HUES6 (cell line): ENCODE measurements around the gene SLC25A22.

Experiments used
- H3K27ac ChIP-seq: 2 replicates; pipeline ENCODE4 v1.7.0; 2013; ENCODE audit warnings: low read depth, mild to moderate bottlenecking, low read length, inconsistent platforms
- H3K27me3 ChIP-seq: 2 replicates; pipeline ENCODE4 v1.6.1; 2013; ENCODE audit warnings: low read length; ENCODE audit not compliant: control insufficient read depth, insufficient read depth
- H3K36me3 ChIP-seq: 2 replicates; pipeline ENCODE4 v1.6.1; 2013; ENCODE audit warnings: low read length; ENCODE audit not compliant: control insufficient read depth, insufficient read depth
- H3K4me1 ChIP-seq: 2 replicates; pipeline ENCODE4 v1.6.1; 2013; ENCODE audit warnings: low read length; ENCODE audit not compliant: control insufficient read depth, insufficient read depth
- H3K4me3 ChIP-seq: 2 replicates; pipeline ENCODE4 v1.5.1; 2013; ENCODE audit warnings: low read depth, low read length
- H3K9ac ChIP-seq: one replicate; pipeline ENCODE4 v1.6.1; 2013; ENCODE audit warnings: mild to moderate bottlenecking, low read length
- H3K9me3 ChIP-seq: 2 replicates; pipeline ENCODE4 v1.6.1; 2013; ENCODE audit warnings: low read depth, low read length; ENCODE audit not compliant: control insufficient read depth, insufficient read depth

SLC25A22 gene

DNA sequence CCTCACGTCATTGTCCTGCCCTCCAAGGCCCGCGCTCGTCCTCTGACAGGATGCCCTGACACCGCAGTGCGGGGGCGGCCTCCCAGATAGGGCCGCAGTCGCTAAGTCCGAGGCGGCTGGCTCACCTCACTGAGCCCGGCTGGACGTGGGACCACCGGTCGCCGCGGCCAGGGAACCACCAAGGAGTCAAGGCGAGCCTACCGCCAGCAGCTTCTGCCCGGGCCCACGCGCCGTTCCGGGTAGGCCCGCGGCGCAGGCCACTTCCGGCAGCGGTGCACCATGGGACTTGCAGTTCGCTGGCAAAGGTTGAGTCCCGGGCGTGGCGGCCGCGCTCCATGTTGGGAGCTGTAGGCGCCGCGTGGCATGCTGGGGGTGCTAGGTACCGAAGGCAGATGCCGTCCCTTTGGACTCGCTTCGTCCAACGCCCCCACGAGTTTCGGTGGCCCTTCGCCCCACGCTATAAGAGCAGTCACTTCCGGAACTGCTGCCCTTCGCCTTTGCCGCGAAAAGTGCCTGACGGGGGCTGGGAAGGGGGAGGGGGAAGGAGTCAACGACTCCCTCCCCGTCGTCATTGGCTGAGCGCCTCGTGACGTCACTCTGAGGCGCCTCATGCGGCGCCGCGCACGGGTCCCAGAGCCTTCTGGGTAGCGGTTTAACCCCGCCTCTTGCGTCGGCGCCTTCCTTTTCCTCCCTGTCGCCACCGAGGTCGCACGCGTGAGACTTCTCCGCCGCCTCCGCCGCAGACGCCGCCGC lies 11.4 kb upstream of the SLC25A22 start, which contains the start of gene RPLP2:
Gene RPLP2, plus strand, starts transcription at position 681 of the 753 bp plus-strand sequence. CDS start 268 bp downstream, outside the sequence.
- peak within 1 kb of the TSS; percentile 99 for H3K27ac ChIP-seq
- H3K4me3 ChIP-seq, result peak within 1 kb of the TSS; percentile 93
- peak within 1 kb of the TSS; percentile 97 for H3K9ac ChIP-seq
- H3K36me3 ChIP-seq, result peaks cover 33% of the 10 kb centered on the region
- peaks cover 14% of the 10 kb centered on the region for H3K4me1 ChIP-seq
- H3K27me3 ChIP-seq, result no peaks in the 10 kb centered on the region
- no peaks in the 10 kb centered on the region for H3K9me3 ChIP-seq

DNA sequence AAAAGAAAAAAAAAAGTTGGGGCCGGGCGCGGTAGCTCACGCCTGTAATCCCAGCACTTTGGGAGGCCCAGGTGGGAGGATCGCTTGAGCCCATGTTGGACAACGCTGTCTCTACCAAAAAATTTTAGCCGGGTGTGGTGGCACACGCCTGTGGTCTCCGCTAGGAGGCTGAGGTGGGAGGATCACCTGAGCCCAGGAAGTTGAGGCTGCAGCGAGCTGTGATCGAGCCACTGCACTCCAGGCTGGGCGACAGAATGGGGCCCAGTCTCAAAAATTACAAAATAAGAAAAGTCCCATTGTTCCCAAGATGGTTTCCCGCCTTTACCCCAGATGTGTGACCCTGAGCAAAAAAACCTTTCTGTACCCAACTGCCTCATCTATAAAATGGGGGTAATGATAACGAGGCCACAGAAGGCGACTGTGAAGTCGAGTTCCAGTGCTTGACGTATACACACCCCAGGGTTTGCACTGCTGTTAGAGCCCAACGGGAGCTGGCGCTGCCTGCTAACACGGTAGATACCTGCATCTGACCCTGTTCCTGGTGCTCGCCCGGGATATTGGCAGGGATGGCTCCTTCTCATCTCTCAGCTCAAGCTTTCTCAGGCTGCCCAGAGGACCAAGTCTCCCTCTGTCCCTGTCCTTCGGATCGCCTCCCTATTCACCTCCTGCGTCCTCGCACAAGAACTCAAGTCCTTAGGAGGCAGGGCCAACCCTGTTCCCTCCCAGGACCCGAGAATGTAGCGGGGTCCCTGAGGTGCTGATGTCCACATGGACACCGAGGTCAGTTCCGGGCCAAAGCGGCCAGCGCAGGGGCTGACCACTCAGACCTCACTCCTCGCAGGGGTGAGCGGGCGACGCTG lies 10.6 kb upstream of the SLC25A22 start:
- peak overlapping the region; percentile 93 for H3K4me3 ChIP-seq

DNA sequence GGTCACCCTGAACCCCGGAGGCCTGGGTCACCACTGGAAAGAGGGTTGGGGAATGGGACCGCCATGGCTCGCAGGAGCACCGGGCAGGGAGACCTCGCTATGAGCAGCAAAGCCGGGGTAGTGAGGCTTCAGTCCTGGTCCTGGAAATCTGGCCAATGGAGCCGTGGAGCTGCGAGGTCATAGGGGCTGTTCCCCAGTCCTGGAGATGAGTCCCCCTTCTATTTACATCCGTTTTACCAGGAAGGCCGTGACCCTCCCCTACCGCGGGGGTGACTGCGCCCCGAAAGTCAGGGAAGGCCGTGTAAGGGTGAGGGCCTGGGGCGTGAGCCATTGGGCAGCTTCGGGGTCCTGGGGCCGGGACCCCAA lies 6.5 kb upstream of the SLC25A22 start:
- H3K9ac ChIP-seq, result peak overlapping the region; percentile 31
- H3K27ac ChIP-seq, result no peak overlapping the region

More for the DNA sequence above, 10.6 kb upstream of the SLC25A22 start:
- no peaks in the 10 kb centered on the region for H3K9me3 ChIP-seq
- peak overlapping the region; percentile 99 for H3K27ac ChIP-seq
- H3K36me3 ChIP-seq, result peaks cover 30% of the 10 kb centered on the region
- peak overlapping the region; percentile 97 for H3K9ac ChIP-seq
- H3K27me3 ChIP-seq, result no peaks in the 10 kb centered on the region
- peaks cover 22% of the 10 kb centered on the region for H3K4me1 ChIP-seq

DNA sequence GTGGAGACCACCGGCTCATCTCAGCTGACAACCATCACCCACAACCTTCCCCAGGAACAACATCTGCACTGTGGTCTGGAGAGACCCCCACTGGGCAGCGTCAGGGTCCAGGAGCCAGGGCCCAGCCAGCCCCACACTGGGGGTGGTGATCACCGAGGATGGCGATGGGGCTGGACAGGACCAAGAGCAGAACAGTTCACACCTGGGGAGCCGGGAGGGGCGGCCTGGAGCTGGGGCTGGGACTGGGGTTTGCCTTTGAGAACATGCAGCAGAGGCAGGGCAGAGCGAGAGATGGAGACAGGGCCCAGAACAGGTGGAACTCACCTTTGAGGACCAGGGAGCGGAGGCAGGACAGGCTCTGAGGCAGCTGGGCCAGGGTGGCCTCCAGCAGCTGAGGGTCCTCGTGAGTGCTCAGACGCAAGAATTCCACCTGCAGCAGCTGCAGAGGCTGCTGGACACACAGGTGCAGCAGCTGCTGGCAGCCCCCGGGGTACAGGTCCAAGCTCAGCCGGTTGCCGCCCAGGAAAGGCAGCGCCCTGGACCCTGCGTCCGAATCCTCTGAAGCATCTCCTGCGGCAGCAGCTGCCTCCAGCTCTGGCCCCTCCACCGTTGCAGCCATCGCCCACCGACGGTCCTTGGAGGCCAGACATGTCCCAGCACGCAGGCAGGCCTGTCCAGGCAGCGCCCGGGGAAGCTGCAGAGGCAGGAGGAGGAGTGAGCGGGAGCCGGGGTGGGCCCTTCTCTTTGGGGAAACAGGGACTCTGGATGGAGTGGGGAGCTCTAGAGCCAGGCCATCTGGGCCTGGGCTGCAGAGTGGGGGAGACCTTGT lies 5.9 kb upstream of the SLC25A22 start:
- no peaks in the 10 kb centered on the region for H3K9me3 ChIP-seq
- no peak overlapping the region for H3K27ac ChIP-seq
- H3K9ac ChIP-seq, result peak overlapping the region; percentile 31
- peaks cover 44% of the 10 kb centered on the region for H3K36me3 ChIP-seq
- peak overlapping the region; percentile 74 for H3K4me3 ChIP-seq
- H3K27me3 ChIP-seq, result no peaks in the 10 kb centered on the region
- H3K4me1 ChIP-seq, result peaks cover 16% of the 10 kb centered on the region

More for the DNA sequence above, 6.5 kb upstream of the SLC25A22 start:
- Histone ChIP-seq H3K27me3 (no peaks in the 10 kb centered on the region), H3K36me3 (peaks cover 38% of the 10 kb centered on the region), H3K4me3 (peak overlapping the region; percentile 74), H3K4me1 (peaks cover 16% of the 10 kb centered on the region), H3K9me3 (no peaks in the 10 kb centered on the region)

DNA sequence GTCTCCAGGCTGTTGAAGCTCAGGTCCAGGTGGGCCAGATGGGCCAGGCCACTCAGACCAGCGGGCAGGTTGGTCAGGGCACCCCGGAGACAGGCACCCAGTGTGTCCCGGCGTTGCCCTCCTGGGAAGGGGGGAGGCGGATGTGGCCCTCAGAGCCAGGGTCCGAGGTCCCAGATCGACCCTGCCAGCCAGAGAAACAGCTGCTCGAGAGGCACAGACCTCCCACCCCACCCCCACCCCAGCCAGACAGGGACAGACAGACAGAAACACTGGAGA lies 5.3 kb upstream of the SLC25A22 start:
- Histone ChIP-seq H3K9ac (no peak overlapping the region), H3K27me3 (no peaks in the 10 kb centered on the region), H3K4me3 (no peak overlapping the region), H3K4me1 (peaks cover 13% of the 10 kb centered on the region), H3K36me3 (peaks cover 46% of the 10 kb centered on the region), H3K9me3 (no peaks in the 10 kb centered on the region), H3K27ac (no peak overlapping the region)

DNA sequence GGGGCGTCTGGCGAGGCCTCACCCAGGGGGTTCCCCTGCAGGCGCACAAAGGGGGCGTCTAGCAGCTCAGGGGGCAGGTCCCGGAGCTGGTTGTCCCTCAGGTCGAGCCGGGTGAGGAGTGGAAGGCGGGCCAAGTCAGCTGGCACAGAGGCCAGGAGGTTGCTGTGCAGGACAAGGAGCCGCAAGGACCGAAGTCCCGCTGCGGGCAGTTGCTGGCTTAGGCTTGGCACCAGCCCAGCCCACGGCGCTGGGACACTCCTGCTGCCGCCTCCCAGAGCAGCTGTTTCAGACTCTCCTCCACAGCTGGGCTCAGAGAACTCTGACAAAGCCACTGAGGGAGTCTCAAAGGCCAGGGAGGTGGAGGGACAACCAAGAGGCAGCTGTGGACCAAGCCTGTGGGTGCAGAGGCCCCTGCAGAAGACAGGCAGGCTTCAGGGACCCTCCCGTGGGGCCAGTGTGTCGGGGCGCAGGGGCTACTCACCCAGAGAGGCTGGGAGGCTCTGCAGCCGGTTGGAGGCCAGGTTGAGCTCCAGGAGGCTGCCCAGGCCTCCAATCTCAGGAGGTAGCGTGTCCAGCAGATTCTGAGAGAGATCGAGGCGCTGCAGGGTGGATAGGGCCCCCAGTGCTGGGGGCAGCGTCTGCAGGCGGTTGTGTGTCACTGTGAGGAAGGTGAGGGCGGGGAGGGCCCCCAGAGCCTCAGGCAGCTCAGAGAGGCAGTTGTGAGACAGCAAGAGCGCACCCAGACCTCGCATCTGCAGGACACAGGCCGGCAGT lies 4.8 kb upstream of the SLC25A22 start:
- Histone ChIP-seq H3K4me1 (peaks cover 13% of the 10 kb centered on the region), H3K27me3 (no peaks in the 10 kb centered on the region), H3K9ac (no peak overlapping the region), H3K9me3 (no peaks in the 10 kb centered on the region), H3K36me3 (peaks cover 46% of the 10 kb centered on the region), H3K27ac (no peak overlapping the region), H3K4me3 (no peak overlapping the region)

DNA sequence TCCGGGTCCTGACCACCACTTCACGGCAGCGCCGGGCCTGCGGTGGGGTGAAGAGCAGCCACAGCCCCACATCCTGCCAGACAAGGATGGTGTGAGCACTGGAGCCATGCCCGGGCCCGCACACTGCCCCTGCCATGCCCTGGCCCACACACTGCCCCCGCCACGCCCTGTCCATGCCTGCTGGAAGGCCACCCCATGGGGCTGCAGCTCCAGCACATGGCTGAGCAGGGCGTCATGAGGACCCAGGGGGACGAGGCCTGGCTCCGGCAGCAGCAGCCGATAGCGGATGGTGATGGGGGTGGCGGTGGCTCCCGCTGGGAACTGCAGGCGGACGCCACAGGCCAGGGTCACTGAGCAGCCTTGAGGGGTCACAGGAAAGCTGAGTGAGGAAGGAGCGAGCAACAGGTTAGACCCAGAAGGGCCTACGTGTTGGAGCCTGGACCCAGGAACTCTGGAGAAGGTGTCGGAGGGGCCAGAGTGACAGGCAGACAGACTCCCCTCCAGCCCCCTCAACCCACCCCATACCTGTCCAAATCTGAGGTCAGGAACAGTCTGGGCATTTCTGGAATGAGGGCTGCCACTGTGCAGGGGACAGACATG lies 4.0 kb upstream of the SLC25A22 start:
- H3K36me3 ChIP-seq, result peaks cover 46% of the 10 kb centered on the region
- no peak overlapping the region for H3K27ac ChIP-seq
- no peak overlapping the region for H3K4me3 ChIP-seq
- no peak overlapping the region for H3K9ac ChIP-seq
- peaks cover 13% of the 10 kb centered on the region for H3K4me1 ChIP-seq
- no peaks in the 10 kb centered on the region for H3K27me3 ChIP-seq
- no peaks in the 10 kb centered on the region for H3K9me3 ChIP-seq

DNA sequence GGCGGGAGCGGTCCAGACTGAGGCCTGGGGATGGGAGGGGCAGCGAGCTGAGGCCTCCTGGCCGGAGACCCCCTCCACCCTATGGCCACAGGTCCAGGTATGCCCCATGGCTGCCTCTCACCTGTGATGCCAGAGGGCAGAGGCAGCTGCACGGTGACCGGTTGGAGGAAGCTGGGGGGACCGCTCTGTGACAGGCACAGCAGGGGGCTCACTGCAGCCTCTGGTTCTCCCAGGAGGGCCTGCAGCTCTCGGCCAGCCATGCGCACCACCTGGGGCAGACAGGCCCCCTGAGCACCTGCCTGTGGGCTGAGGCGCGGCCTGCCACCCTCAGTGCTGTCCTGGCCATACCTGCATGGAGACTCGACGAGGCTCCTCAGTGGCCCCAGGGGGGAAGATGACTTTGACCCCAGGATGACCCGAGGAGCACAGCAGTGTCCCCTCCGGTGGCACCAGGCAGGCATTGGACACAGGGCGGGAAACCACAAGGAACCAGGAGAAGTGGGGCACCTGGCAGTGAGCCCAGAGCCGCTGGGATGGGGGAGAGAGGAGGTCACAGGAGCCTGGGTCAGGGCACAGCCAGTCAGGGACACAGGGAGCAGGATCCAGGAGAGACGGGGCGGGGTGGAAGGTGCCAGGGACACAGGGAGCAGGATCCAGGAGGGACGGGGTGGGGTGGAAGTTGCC lies 3.2 kb upstream of the SLC25A22 start:
- H3K4me1 ChIP-seq, result peaks cover 21% of the 10 kb centered on the region
- H3K36me3 ChIP-seq, result peaks cover 46% of the 10 kb centered on the region
- H3K9ac ChIP-seq, result no peak overlapping the region
- no peaks in the 10 kb centered on the region for H3K9me3 ChIP-seq
- no peak overlapping the region for H3K27ac ChIP-seq
- no peaks in the 10 kb centered on the region for H3K27me3 ChIP-seq
- H3K4me3 ChIP-seq, result no peak overlapping the region

DNA sequence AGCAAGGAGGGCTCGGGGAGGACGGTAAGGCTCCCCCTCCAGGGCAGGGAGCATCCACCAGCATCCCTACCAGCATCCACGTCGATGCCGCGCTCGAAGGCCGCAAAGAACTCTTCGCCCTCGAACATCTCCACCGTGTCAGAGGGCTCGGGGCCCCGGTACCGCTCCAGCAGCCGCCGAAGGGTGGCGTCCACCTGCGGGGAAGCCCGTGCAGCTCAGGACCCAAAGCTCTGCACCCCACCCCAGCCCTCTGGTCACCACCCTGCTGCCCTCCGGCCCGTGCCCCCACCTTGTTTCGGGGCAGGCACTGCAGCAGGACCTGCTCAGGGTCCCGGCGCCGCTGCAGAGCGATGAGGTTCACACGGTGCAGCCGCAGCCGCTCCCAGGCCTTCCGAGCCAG lies 2.4 kb upstream of the SLC25A22 start:
- H3K36me3 ChIP-seq, result peaks cover 46% of the 10 kb centered on the region
- no peak overlapping the region for H3K4me3 ChIP-seq
- peaks cover 26% of the 10 kb centered on the region for H3K4me1 ChIP-seq
- H3K9me3 ChIP-seq, result no peaks in the 10 kb centered on the region
- H3K27ac ChIP-seq, result no peak overlapping the region
- H3K27me3 ChIP-seq, result no peaks in the 10 kb centered on the region
- H3K9ac ChIP-seq, result no peak overlapping the region
